Central memory CD8-positive, alpha-beta T cell (primary cell): ENCODE data around the gene VARS2.

Source experiments
- ATAC-seq: fragments of 150-1000 bp; cut with Tn5 transposase; replicated peaks from 2 replicates; pipeline ENCODE4 v1.10.0; 2022; ENCODE audit warnings: mild to moderate bottlenecking, moderate FRiP score, moderate number of reproducible peaks; ENCODE audit not compliant: poor library complexity, severe bottlenecking; ENCODE audit errors: extremely low read depth
- DNase-seq, 2 donors: peaks; one replicate each; pipeline ENCODE4 v3.0.0; 2021; ENCODE audit warnings: low spot score in 2 of 2
- H3K27ac Mint-ChIP-seq: one replicate; pipeline ENCODE4 v1.8.0; 2022; ENCODE audit warnings: low read depth, mild to moderate bottlenecking, moderate library complexity, mixed read lengths
- H3K27me3 Mint-ChIP-seq: one replicate; pipeline ENCODE4 v1.8.0; 2022; ENCODE audit warnings: mixed read lengths
- H3K36me3 Mint-ChIP-seq: one replicate; pipeline ENCODE4 v1.8.0; 2022; ENCODE audit warnings: mild to moderate bottlenecking, moderate library complexity, mixed read lengths; ENCODE audit not compliant: insufficient read depth
- H3K4me1 Mint-ChIP-seq: one replicate; pipeline ENCODE4 v1.8.0; 2022; ENCODE audit warnings: mixed read lengths
- H3K4me3 Mint-ChIP-seq: one replicate; pipeline ENCODE4 v1.8.0; 2022; ENCODE audit warnings: mild to moderate bottlenecking, moderate library complexity, mixed read lengths
- H3K9me3 Mint-ChIP-seq: one replicate; pipeline ENCODE4 v1.8.0; 2022; ENCODE audit warnings: mixed read lengths

Gene VARS2

GRCh38 chr6:30887901-30888815 is 25.9 kb upstream of the VARS2 start:
- DNase-seq, result no peak
- no peak overlapping the region for H3K27ac Mint-ChIP-seq
- peaks cover 28% of the 10 kb centered on the region for H3K4me1 Mint-ChIP-seq

GRCh38 chr6:30888816-30889495 is 25.1 kb upstream of the VARS2 start:
- H3K4me1 Mint-ChIP-seq, result peaks cover 21% of the 10 kb centered on the region
- H3K4me3 Mint-ChIP-seq, result no peak overlapping the region
- no peaks in the 10 kb centered on the region for H3K27me3 Mint-ChIP-seq
- ATAC-seq (no peak), DNase-seq (no peak)
- H3K9me3 Mint-ChIP-seq, result no peaks in the 10 kb centered on the region
- peaks cover 5% of the 10 kb centered on the region for H3K36me3 Mint-ChIP-seq
- no peak overlapping the region for H3K27ac Mint-ChIP-seq

More at GRCh38 chr6:30887901-30888815, 25.9 kb upstream of the VARS2 start:
- H3K9me3 Mint-ChIP-seq, result no peaks in the 10 kb centered on the region
- H3K36me3 Mint-ChIP-seq, result peaks cover 2% of the 10 kb centered on the region
- no peak for ATAC-seq
- H3K4me3 Mint-ChIP-seq, result no peak overlapping the region
- H3K27me3 Mint-ChIP-seq, result no peaks in the 10 kb centered on the region

GRCh38 chr6:30889496-30889885 is 24.5 kb upstream of the VARS2 start:
- H3K27ac Mint-ChIP-seq, result no peak overlapping the region
- peaks cover 21% of the 10 kb centered on the region for H3K4me1 Mint-ChIP-seq
- peaks cover 5% of the 10 kb centered on the region for H3K36me3 Mint-ChIP-seq
- H3K4me3 Mint-ChIP-seq, result no peak overlapping the region
- no peak for DNase-seq
- H3K9me3 Mint-ChIP-seq, result no peaks in the 10 kb centered on the region
- H3K27me3 Mint-ChIP-seq, result no peaks in the 10 kb centered on the region
- no peak for ATAC-seq

GRCh38 chr6:30889921-30890645 is 24.0 kb upstream of the VARS2 start:
- Mint-ChIP-seq H3K9me3 (no peaks in the 10 kb centered on the region), H3K27me3 (no peaks in the 10 kb centered on the region), H3K4me3 (no peak overlapping the region), H3K27ac (no peak overlapping the region), H3K36me3 (peaks cover 5% of the 10 kb centered on the region), H3K4me1 (peaks cover 17% of the 10 kb centered on the region)
- no peak for ATAC-seq
- no peak for DNase-seq

- Mint-ChIP-seq H3K27me3 (no peaks in the 10 kb centered on the region), H3K4me1 (peaks cover 9% of the 10 kb centered on the region), H3K36me3 (peaks cover 2% of the 10 kb centered on the region), H3K27ac (no peak overlapping the region), H3K9me3 (no peaks in the 10 kb centered on the region), H3K4me3 (no peak overlapping the region)
- ATAC-seq (no peak), DNase-seq (no peak)
Observed at GRCh38 chr6:30890646-30891449, 23.2 kb upstream of the VARS2 start.

GRCh38 chr6:30891450-30891723 is 22.7 kb upstream of the VARS2 start:
- ATAC-seq, result no peak
- Mint-ChIP-seq H3K36me3 (peaks cover 2% of the 10 kb centered on the region), H3K27me3 (no peaks in the 10 kb centered on the region), H3K4me1 (peaks cover 4% of the 10 kb centered on the region), H3K27ac (no peak overlapping the region), H3K4me3 (no peak overlapping the region), H3K9me3 (no peaks in the 10 kb centered on the region)
- no peak for DNase-seq

GRCh38 chr6:30891816-30892538 is 22.1 kb upstream of the VARS2 start:
- Mint-ChIP-seq H3K36me3 (peaks cover 3% of the 10 kb centered on the region), H3K4me3 (no peak overlapping the region), H3K27ac (no peak overlapping the region), H3K4me1 (no peaks in the 10 kb centered on the region), H3K27me3 (no peaks in the 10 kb centered on the region), H3K9me3 (no peaks in the 10 kb centered on the region)
- ATAC-seq (no peak), DNase-seq (no peak)

GRCh38 chr6:30893001-30893591 is 20.9 kb upstream of the VARS2 start:
- H3K4me1 Mint-ChIP-seq, result no peaks in the 10 kb centered on the region
- H3K9me3 Mint-ChIP-seq, result no peaks in the 10 kb centered on the region
- H3K27ac Mint-ChIP-seq, result no peak overlapping the region
- DNase-seq (no peak), ATAC-seq (no peak)
- no peak overlapping the region for H3K4me3 Mint-ChIP-seq
- no peaks in the 10 kb centered on the region for H3K27me3 Mint-ChIP-seq
- H3K36me3 Mint-ChIP-seq, result peaks cover 4% of the 10 kb centered on the region

- Mint-ChIP-seq H3K27ac (no peak overlapping the region), H3K27me3 (no peaks in the 10 kb centered on the region), H3K9me3 (no peaks in the 10 kb centered on the region), H3K4me3 (no peak overlapping the region), H3K36me3 (peaks cover 4% of the 10 kb centered on the region), H3K4me1 (no peaks in the 10 kb centered on the region)
- ATAC-seq (no peak), DNase-seq (no peak)
Observed at GRCh38 chr6:30893666-30894065, 20.4 kb upstream of the VARS2 start.

- Mint-ChIP-seq H3K4me3 (no peak overlapping the region), H3K27ac (no peak overlapping the region)
- ATAC-seq, result no peak
Observed at GRCh38 chr6:30894381-30894780, 19.7 kb upstream of the VARS2 start.

GRCh38 chr6:30894935-30895334 is 19.1 kb upstream of the VARS2 start:
- Mint-ChIP-seq H3K4me1 (no peaks in the 10 kb centered on the region), H3K27ac (no peak overlapping the region), H3K36me3 (peaks cover 4% of the 10 kb centered on the region), H3K9me3 (no peaks in the 10 kb centered on the region), H3K4me3 (no peak overlapping the region), H3K27me3 (no peaks in the 10 kb centered on the region)
- ATAC-seq (no peak), DNase-seq (no peak)

More at GRCh38 chr6:30894381-30894780, 19.7 kb upstream of the VARS2 start:
- H3K36me3 Mint-ChIP-seq, result peaks cover 4% of the 10 kb centered on the region
- H3K27me3 Mint-ChIP-seq, result no peaks in the 10 kb centered on the region
- no peak for DNase-seq
- no peaks in the 10 kb centered on the region for H3K9me3 Mint-ChIP-seq
- no peaks in the 10 kb centered on the region for H3K4me1 Mint-ChIP-seq
